Activated T-helper 1 cell treated with Interleukin-2 at 50 U/mL for 16 hours (primary cell): ENCODE results near the gene FUT7.
"Not testable (repeated sequence)": the region's sequence is repeated elsewhere in the genome, so short reads cannot be mapped to it uniquely, and the experiment has no call there.

Experiments used
- DNase-seq: peaks from one replicate; pipeline ENCODE4 v3.0.0-alpha.2; 2020; ENCODE audit warnings: low read depth

Gene FUT7

GRCh38 chr9:137017791-137018497 lies 13.9 kb downstream of the FUT7 start:
- no peak for DNase-seq

- no peak for DNase-seq
Observed at GRCh38 chr9:137017071-137017470, 14.8 kb downstream of the FUT7 start.

DNA sequence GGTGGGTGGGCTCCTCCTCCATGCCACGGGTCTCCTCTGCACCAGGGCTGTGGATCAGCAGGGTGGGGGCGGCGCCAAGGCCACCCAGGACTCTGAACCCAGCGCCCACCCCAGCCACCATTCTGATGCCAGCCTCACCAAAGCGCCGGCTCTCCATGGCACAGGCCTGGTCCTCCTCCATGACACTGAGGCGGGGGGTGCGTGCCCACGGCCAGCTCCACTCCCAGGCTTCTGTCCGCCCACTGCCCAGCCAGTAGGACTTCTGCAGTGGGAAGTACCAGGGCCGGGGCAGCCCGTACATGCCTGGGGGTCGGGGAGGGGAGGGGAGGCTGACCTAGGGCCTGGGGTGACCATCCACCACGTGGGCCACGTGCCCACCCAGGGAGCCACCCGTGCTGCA lies 15.5 kb downstream of the FUT7 start:
- no peak for DNase-seq

DNA sequence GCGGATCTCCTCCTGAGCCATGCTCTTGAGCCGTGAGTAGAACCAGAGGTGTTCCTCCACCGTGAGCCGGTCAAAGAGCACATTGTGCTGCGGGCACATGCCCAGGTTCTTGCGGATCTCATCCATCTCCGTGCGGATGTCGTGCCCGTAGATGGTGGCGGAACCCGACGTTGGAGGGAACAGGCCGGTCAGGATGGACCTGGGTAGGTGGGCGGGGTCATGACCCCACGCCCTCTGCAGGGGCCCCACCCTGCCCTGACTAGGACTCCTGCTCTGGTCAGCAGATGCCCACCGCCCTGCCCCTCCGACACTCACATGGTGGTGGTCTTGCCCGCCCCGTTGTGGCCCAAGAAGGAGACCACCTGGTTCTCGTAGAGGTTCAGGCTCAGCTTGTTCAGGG lies 15.9 kb downstream of the FUT7 start:
- no peak for DNase-seq

DNA sequence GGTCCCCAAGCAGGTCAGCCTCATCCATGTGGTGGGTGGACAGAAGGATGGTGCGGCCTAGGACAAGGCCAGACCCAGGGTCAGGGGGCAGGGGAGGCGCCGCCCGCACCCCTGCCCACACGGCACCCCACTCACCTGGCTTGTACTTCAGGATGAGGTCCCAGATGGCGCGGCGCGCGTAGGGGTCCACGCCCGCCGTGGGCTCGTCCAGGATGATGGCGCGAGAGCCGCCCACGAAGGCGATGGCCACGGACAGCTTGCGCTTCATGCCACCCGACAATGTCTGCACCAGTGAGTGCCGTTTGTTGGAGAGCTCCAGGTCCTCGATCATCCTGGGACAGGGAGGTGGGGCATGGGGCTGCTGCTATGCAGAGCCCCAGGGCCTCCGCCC lies 16.4 kb downstream of the FUT7 start:
- DNase-seq: no peak

DNA sequence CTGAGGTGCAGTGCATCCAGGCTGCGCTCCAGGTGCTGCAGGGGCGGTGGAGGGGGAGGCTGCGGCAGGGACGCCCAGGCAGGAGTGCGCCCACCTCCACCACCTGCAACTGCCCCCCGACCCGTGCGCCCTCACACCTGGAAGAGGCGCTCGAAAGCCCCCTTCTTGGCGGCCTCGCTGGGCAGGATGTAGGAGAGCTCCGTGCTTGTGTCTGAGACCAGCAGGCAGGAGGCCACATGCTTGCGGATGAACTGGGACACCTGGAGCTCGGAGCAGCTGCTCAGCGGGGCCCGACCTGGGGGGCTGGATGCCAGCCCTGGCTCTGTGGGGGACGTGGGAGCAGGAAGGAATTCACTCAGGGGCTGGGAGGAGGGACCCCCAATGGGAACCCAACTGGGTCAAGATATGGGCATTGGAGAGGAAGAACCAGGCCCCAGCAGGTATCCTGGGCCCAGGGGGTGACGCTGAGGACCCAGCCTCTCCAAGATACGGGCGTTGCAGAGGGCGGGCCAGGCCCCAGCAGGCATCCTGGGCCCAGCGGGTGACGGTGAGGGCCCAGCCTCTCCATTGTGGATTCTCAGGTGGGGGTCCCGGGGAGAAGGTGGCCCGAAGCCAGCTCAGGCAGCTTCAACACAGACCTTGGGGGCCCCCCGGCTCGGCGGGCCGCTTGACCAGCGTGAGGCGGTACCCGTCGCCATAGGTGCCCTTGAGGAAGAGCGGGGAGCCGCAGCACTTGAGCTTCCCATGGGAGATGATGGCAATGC lies 16.9 kb downstream of the FUT7 start:
- no peak for DNase-seq

GRCh38 chr9:137014166-137014565 lies 17.7 kb downstream of the FUT7 start:
- no peak for DNase-seq

- no peak for DNase-seq
Observed at GRCh38 chr9:137013571-137013940, 18.3 kb downstream of the FUT7 start.

DNA sequence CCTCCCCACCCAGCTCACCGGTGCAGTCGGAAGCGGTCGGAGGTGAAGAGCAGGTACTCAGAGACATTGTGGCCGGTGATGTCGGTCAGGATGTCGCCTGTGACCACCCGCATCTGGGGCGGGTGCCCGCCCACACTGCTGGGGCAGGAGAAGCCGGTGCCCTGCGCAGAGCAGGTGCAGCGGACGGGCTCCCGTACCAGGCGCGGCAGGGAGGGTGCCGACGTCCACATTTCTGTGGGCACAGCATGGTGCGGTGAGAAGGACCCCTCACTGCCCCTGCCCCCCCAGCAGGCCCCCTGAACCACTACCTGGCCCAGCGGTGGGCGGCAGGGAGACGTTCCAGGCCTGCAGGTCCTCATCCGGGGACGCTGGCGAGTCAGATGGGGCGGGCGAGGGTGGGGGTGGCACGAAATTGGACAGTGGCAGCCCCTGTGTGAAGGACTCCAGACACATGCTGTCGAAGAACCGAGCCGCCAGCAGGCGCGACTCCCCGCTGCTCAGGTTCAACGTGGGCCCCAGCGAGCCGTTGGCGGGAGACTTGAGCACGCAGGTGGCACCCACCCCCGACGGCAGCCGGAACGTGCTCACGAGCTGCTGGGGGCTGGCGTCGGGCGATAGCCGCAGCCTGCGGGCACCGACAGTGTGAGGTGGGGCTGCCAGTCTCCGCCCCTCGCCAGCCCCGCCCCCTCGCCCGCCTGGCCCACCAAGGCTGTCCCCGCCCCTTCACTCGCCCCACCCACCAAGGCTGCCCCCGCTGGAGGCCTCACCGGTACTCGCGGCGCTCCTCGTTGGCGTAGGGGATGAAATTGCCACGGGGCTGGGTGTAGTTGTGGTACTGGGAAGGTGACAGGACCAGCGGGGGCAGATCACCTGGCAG lies 19.0 kb downstream of the FUT7 start:
- DNase-seq: no peak

DNA sequence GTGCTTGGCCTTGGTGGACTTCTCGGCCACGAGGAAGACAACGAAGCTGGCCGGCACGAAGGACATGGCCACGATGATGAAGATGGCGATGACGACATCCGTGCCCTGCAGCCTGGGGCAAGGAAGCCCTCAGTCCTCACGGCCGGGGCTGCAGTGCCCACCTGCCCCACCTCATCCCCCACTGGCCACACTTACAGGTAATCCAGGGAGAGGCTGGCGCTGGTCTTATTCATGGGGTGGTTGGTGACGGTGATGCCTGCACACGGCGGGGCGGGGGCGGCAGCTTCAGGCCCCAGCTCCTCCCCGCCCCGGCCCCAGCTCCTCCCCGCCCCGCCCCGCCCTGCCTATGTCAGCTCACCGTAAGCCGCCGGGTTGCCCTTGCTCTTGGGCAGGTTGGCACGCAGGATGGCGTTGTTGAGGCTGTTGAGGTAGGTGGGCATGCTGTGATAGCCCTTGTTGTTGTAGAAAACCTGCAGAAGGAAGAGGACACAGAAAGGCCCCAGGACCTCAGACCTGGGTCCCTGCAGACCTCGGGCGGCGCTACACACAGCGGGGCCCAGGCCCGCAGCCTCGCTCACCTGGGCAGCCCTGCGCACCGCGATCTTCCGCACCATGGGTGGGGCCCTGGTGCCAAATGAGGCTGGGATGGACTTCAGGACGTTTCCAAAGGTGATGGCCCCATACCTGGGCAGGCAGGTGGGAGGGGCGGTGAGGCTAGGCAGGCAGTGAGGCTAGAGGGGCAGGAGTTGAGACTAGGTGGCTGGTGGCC lies 19.8 kb downstream of the FUT7 start:
- DNase-seq: no peak

DNA sequence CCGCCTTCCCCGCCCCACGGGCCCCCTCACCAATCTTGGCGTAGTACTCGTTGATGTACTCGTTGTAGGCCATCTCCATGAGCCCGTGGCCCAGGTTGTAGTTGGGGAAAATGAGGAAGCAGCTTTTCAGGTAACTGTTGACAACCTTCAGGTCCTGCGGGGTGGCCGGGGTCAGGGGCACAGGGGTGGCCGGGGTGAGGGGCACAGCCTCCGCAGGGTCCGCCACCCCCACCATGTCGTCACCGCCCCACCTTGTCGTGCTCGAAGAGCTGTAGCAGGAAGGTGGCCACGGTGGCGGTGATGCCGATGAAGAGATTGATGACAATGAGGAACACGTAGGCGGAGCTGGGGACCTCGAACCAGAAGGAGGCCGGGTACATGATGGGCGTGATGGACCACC lies 20.7 kb downstream of the FUT7 start:
- no peak for DNase-seq

DNA sequence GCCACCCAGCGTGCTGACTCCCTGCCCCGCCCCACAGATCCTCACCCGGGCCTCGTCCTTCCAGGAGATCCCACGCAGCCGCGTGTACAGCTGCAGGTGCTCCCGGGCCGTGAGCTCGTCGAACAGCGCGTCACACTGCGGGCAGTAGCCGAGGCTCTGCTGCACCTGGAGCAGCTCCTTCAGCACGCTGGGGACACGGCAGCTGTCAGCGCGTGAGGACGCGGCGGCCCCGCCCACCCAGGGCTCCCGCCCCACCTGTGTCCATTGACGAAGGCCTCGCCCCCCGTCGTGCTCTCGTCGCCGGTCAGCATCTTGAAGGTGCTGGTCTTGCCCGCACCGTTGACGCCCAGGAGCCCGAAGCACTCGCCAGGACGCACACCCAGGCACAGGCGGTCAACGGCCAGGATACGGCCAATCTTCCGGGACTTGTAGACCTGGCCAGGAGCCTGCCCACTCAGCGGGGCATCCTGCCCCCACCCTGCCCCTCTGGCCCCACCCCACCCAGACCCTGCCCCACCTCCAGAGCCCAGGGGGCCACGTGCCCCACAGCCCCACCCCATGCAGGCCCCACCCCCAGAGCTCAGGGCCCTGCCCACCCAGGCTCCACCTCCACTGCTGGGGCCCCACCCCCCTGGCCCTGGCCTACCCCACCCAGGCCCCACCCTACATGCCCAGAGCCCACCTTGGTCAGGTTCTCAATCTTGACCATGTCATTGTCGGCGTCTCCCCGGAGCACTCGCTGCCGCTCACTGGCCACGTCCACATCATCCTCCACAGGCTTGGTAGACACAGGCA lies 21.8 kb downstream of the FUT7 start:
- DNase-seq: no peak

- DNase-seq: no peak
Observed at GRCh38 chr9:137009217-137009616, 22.7 kb downstream of the FUT7 start.

- DNase-seq: no peak
Observed at GRCh38 chr9:137008312-137008711, 23.6 kb downstream of the FUT7 start.

DNA sequence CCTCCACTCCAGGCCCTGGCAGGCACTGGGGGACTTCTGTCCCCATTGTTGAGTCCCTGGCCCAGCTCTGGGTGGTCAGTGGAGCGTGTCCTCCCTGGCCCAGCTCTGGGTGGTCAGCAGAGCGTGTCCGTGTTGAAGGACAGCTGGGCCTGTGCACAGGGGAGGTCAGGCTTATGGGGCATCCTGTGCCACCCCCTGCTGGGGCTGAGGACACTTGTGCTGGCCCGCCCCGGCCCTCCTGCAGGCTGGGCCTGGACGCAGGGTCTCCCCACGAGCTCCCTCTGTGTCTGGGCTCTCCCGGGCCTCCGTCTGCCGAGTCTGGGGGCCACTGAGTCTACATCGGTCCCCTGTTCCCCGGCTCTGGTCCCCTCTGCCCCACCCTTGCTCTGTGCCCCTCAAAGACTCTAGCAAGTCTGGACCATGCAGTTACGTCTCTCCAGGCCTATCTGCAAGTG lies 24.0 kb downstream of the FUT7 start:
- no peak for DNase-seq

GRCh38 chr9:137007108-137007815 lies 24.6 kb downstream of the FUT7 start:
- DNase-seq: no peak

- DNase-seq: no peak
Observed at GRCh38 chr9:137006116-137007003, 25.5 kb downstream of the FUT7 start.

DNA sequence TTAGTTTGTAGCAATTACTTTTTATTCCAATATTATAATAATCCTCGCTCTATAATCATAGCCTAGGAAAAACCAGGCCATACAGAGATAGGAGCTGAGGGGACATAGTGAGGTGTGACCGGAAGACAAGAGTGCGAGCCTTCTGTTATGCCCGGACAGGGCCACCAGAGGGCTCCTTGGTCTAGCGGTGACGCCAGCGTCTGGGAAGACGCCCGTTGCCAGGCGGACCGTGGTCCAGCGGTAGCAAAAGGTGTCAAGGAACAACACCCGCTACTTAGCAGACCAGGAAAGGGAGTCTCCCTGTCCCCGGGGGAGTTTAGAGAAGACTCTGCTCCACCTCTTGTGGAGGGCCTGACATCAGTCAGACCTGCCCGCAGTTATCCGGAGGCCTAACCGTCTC lies 27.6 kb downstream of the FUT7 start:
- not testable (repeated sequence) for DNase-seq

DNA sequence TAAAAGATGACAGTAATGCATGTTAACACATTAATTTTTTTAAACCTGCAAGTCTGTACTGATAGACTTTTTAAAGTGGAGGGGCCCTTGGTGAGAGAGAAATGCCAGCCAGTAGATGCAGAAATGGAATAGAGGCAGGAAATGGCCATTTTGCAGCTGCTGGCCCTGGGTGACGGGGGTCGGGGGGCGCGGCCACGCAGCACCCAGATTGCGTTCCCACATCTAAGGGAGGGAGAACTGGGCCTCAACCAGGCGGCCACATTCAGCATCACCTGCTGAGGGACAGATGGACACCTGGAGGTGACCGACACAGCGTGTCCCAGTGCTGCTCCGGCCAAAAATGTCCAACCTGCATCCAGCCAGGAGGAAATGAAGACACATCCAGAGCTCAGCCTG lies 29.2 kb downstream of the FUT7 start:
- DNase-seq: no peak
